GM21737 (cell line): ENCODE data around the gene OR2A2.

Source experiments
- ATAC-seq: cut with Tn5 transposase; IDR thresholded peaks from one replicate; pipeline ENCODE4 v1.9.1; 2021; ENCODE audit warnings: mild to moderate bottlenecking, moderate library complexity; ENCODE audit not compliant: unreplicated experiment

The OR2A2 gene

GRCh38 chr7:144137501-144137900 is 28.1 kb downstream of the OR2A2 start:
- ATAC-seq = no peak

- no peak for ATAC-seq
These were observed 32.8 kb downstream of the OR2A2 start for GRCh38 chr7:144142187-144142586.

DNA sequence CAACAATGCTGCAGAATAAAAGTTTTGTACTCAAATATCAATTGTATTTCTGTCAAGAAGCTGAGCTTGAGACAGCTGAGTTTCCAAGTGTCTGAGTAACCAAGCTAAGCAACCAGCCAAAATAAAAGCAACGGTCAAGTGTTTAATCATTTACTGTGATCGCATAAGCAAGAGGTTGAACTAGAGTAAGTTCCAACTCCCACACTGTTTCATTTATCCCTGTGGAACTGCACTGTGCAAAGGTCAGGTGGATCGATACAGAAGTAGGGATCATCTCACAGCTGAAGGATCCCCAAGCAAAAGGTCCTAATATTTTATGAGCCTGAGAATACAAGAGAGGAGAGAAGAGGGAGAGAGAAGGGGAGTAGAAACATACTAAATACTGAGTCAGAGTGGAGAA is 35.0 kb downstream of the OR2A2 start:
- no peak for ATAC-seq

- ATAC-seq = no peak
These were observed 38.9 kb downstream of the OR2A2 start for GRCh38 chr7:144148224-144148827.

DNA sequence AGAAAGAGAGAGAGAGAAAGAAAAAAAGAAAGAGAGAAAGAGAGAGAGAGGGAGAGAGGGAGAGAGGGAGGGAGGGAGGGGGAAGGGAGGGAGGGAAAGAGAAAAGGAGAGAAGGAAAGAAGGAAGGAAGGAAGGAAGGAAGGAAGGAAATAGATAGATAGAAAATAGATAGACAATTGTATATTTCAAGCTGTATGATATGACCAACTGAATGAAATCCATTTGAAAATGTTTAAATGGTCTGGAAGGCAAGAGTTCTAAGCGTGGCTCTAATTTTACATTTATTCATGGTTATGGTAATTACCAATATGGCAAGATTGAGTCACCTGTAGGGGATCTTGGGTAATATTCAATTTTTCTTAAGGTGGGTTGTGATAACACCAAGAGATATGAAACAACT is 49.5 kb downstream of the OR2A2 start:
- no peak for ATAC-seq
